Neural progenitor cell (in vitro differentiated cells): ENCODE measurements around the gene NFATC2IP.

ENCODE experiments used
- CTCF ChIP-seq: fragments of 200-600 bp; sonication (generic); IDR thresholded peaks from 2 replicates; pipeline ENCODE4 v1.5.1; 2017; ENCODE audit warnings: antibody characterized with exemption, mild to moderate bottlenecking
- EZH2 ChIP-seq: fragments of 200-600 bp; sonication (generic); IDR thresholded peaks from 2 replicates; pipeline ENCODE4 v1.6.1; 2017; ENCODE audit warnings: antibody characterized with exemption, mild to moderate bottlenecking, moderate library complexity

DNA sequence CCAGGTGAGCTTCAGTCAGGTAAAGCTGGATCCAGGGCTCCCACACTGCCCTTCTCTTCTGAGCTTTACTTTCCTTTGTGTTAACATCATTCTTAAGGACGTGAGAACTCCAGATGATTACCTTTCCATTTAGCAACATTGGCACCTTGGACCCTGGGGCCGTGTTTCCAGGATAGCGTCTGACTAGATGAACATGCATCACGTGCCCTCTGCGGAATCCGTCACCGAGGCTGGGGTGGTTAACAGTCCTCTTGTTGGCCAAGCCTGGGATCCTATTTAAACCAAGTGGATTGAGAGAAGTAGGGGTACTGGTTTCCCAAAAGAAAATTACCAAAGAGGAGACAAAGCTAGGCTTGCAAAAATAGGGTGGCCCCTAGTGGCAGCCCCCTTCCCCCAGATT is 30.2 kb downstream of the NFATC2IP start:
- no peak for TF ChIP-seq CTCF
- TF ChIP-seq EZH2 = no peak
